ENCODE results near the gene FNBP1. TPM values are rescaled to one million over a fixed set of nuclear protein-coding genes. Genes with fewer than 3 reads are reported as not detected.
A peak's percentile ranks its signal among the peaks of the same experiment; 100 is the strongest.

Gene FNBP1
- total and polyA plus RNA-seq, 2 of the 13 experiments (the other 11 are each of a cell fraction or from before 2014, with no cell fraction given) = 5.4 to 19.5 TPM

DNA sequence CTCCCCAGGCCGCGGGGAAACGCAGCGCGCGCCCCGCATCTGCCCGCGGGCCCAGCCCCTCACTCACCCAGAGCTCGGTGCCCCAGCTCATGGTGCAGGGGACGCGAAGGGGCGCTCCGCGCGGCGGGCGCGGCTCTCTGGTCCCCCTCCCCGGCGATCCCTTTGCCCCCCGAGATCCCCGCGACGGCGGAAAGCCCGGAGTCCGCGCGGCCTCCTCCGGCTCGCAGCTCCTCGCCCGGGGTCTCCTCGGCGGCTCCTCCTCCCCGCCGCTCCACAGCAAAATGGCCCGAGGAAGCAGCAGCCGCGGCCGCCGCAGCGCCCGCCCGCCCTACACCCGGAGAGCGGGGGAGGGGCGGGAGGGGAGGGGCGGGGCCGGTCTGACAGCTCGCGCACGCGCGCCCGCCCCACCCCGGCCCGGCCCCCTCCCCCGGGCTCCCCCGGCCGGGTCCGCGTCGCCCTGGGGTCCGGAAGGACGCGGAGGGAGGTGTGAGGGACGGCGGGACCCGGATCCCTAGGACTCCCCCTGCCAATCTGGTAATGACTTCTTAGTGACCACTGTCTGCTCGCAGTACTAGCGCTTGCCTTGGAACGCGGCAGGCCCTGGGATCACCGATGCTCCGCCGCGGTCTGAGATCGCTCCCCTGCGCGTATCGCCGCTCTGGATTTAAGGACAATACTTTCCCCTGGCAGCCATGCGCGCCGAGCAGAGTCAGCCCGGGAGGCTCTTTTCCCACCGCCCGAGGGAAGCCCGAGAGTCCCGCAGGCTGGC lies at the start of gene FNBP1 (continued):
- TF ChIP-seq HMG20B (CRISPR knock-in tag; conservative IDR thresholded peaks at IDR 0.05) (no peak), ZNF329 (CRISPR knock-in tag; IDR thresholded peaks at IDR 0.05; ENCODE audit: low read depth) (0 out of 2 replicates have a peak, but pooled peaks have one; percentile 20), THAP11 (CRISPR knock-in tag; IDR thresholded peaks at IDR 0.05) (peak; percentile 60), AGO2 (optimal IDR thresholded peaks at IDR 0.05; ENCODE audit: low read depth, low read length) (peak; percentile 67), DR1 (CRISPR knock-in tag; IDR thresholded peaks at IDR 0.05) (0 out of 2 replicates have a peak, but pooled peaks have one; percentile 43), SP5 (CRISPR knock-in tag; IDR thresholded peaks at IDR 0.05; ENCODE audit: borderline replicate concordance, low read depth) (0 out of 2 replicates have a peak, but pooled peaks have one; percentile 43), HOXA3 (CRISPR knock-in tag; IDR thresholded peaks at IDR 0.05) (peak; percentile 27; the same call in 1 of the 2 replicates), SMAD1 (CRISPR knock-in tag; IDR thresholded peaks at IDR 0.05; ENCODE audit: borderline replicate concordance, low read depth) (peak; percentile 50; the same call in 1 of the 2 replicates), ETS1 (CRISPR knock-in tag; IDR thresholded peaks at IDR 0.05) (0 out of 2 replicates have a peak, but pooled peaks have one; percentile 74), TFDP2 (CRISPR knock-in tag; IDR thresholded peaks at IDR 0.05) (0 out of 2 replicates have a peak, but pooled peaks have one; percentile 28), MEIS2 (CRISPR knock-in tag; IDR thresholded peaks at IDR 0.05) (peak; percentile 29; the same call in 1 of the 2 replicates), KDM2A (CRISPR knock-in tag; IDR thresholded peaks at IDR 0.05; ENCODE audit: borderline replicate concordance, low read depth) (peak; percentile 92), POLR2AphosphoS5 (IDR thresholded peaks at IDR 0.05; ENCODE audit: low read depth, low read length) (peak; percentile 65), CBX5 (CRISPR knock-in tag; IDR thresholded peaks at IDR 0.05; ENCODE audit: borderline replicate concordance) (no peak), ZBTB38 (CRISPR knock-in tag; IDR thresholded peaks at IDR 0.05) (no peak), ZNF749 (CRISPR knock-in tag; IDR thresholded peaks at IDR 0.05; ENCODE audit: borderline replicate concordance) (peak; percentile 59; the same call in 1 of the 2 replicates), ZNF776 (CRISPR knock-in tag; IDR thresholded peaks at IDR 0.05) (peak; percentile 67; the same call in 1 of the 2 replicates), DNMT3B (CRISPR knock-in tag; conservative IDR thresholded peaks at IDR 0.05) (no peak; the same call in 1 of the 2 replicates), ZNF598 (CRISPR knock-in tag; IDR thresholded peaks at IDR 0.05; ENCODE audit: borderline replicate concordance) (0 out of 2 replicates have a peak, but pooled peaks have one; percentile 16), ZNF235 (CRISPR knock-in tag; IDR thresholded peaks at IDR 0.05; ENCODE audit: borderline replicate concordance) (0 out of 2 replicates have a peak, but pooled peaks have one; percentile 33)
- TF ChIP-seq, protein P1, sequence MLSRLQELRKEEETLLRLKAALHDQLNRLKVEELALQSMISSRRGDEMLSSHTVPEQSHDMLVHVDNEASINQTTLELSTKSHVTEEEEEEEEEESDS (CRISPR knock-in tag; IDR thresholded peaks at IDR 0.05; ENCODE audit: borderline replicate concordance) = no peak
- TF ChIP-seq, protein P2, sequence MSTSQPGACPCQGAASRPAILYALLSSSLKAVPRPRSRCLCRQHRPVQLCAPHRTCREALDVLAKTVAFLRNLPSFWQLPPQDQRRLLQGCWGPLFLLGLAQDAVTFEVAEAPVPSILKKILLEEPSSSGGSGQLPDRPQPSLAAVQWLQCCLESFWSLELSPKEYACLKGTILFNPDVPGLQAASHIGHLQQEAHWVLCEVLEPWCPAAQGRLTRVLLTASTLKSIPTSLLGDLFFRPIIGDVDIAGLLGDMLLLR (CRISPR knock-in tag; IDR thresholded peaks at IDR 0.05) = 0 out of 2 replicates have a peak, but pooled peaks have one; percentile 23
